ENCODE data around the gene ZNF467. TPM values are rescaled to one million over a fixed set of nuclear protein-coding genes. Genes with fewer than 3 reads are reported as not detected.

The ZNF467 gene
- total RNA-seq, 2 donors from 2014 or later, result 3.2 to 11.0 TPM

GRCh38 chr7:149793261-149793660 is 19.9 kb upstream of the ZNF467 start:
- TF ChIP-seq, protein P1, sequence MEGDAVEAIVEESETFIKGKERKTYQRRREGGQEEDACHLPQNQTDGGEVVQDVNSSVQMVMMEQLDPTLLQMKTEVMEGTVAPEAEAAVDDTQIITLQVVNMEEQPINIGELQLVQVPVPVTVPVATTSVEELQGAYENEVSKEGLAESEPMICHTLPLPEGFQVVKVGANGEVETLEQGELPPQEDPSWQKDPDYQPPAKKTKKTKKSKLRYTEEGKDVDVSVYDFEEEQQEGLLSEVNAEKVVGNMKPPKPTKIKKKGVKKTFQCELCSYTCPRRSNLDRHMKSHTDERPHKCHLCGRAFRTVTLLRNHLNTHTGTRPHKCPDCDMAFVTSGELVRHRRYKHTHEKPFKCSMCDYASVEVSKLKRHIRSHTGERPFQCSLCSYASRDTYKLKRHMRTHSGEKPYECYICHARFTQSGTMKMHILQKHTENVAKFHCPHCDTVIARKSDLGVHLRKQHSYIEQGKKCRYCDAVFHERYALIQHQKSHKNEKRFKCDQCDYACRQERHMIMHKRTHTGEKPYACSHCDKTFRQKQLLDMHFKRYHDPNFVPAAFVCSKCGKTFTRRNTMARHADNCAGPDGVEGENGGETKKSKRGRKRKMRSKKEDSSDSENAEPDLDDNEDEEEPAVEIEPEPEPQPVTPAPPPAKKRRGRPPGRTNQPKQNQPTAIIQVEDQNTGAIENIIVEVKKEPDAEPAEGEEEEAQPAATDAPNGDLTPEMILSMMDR (IDR thresholded peaks at IDR 0.05), result no peak
- H3K4me1 ChIP-seq, result peaks cover 0 to 7% of the 10 kb centered on the region in 2 donors
- H3K9me3 ChIP-seq, result no peaks in the 10 kb centered on the region
- DNase-seq (ENCODE audit: low spot score), result no peak
- H3K4me3 ChIP-seq, result no peak overlapping the region
- no peaks in the 10 kb centered on the region for H3K36me3 ChIP-seq
- H3K27me3 ChIP-seq, result peaks cover 0 to 12% of the 10 kb centered on the region in 2 donors
- no peak overlapping the region for H3K27ac ChIP-seq

GRCh38 chr7:149792220-149792595 is 18.8 kb upstream of the ZNF467 start:
- Histone ChIP-seq H3K27me3 (peaks cover 0 to 12% of the 10 kb centered on the region in 2 donors), H3K4me3 (no peak overlapping the region), H3K36me3 (no peaks in the 10 kb centered on the region), H3K4me1 (peaks cover 0 to 17% of the 10 kb centered on the region in 2 donors), H3K27ac (no peak overlapping the region), H3K9me3 (no peaks in the 10 kb centered on the region)
- DNase-seq (ENCODE audit: low spot score), result no peak
- TF ChIP-seq, protein P1 (IDR thresholded peaks at IDR 0.05), result no peak

DNA sequence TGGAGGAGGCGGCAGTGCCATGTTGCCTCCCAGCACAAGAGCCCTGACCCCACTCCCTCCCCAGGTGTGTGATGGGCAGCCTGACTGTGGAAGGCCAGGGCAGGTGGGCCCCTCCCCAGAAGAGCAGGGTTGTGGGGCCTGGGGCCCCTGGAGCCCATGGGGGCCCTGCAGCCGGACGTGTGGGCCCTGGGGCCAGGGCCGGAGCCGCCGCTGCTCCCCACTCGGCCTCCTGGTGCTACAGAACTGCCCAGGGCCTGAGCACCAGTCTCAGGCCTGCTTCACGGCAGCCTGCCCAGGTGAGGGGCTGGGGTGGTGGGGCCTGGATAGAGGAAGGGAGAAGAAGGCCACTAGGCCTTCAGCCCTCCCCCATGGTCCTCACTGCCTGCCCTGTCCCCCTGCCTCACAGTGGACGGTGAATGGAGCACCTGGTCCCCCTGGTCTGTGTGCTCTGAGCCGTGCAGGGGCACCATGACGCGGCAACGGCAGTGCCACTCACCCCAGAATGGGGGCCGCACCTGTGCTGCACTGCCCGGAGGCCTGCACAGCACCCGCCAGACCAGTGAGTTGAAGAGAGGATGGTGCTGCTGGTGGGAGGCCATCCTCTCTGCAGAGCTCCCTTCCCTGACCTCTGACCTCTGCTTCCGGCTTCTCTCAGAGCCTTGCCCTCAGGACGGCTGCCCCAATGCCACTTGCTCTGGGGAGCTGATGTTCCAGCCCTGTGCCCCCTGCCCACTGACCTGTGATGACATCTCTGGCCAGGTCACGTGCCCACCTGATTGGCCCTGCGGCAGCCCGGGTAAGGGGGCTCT is 18.2 kb upstream of the ZNF467 start:
- Histone ChIP-seq H3K9me3 (no peaks in the 10 kb centered on the region), H3K27me3 (peaks cover 0 to 12% of the 10 kb centered on the region in 2 donors), H3K36me3 (no peaks in the 10 kb centered on the region)

DNA sequence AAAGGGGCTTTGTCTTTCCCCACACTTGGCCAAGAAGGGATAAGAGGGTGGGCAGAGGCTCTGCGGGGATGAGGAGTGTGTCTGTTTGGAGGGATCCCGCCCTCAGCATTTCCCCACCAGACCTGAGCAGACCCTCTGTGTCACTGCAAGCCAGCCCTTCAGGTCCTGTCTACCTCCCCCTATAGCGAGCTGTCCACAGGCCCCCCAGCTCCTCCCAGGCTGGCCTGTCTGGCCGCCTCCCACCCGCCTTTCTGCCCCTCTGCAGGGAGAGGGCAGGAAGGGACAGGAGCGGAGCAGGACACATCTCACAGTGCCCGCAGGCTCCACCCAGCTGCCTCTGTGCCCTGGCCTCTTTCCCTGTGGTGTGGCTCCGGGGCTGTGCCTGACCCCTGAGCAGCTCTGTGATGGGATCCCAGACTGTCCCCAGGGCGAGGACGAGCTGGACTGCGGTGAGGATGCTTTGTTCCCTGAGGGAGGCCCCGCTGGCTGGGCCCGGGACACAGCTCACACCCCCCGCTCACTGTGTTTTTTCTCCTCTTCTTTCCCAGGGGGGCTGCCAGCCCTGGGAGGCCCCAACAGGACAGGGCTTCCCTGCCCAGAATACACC is 17.5 kb upstream of the ZNF467 start:
- Histone ChIP-seq H3K36me3 (no peaks in the 10 kb centered on the region), H3K27ac (no peak overlapping the region), H3K4me3 (no peak overlapping the region), H3K27me3 (peaks cover 0 to 12% of the 10 kb centered on the region in 2 donors), H3K4me1 (peaks cover 0 to 17% of the 10 kb centered on the region in 2 donors), H3K9me3 (no peaks in the 10 kb centered on the region)
- TF ChIP-seq, protein P1 (IDR thresholded peaks at IDR 0.05), result no peak
- no peak for DNase-seq (ENCODE audit: low spot score)

More for the DNA sequence above, 18.2 kb upstream of the ZNF467 start:
- Histone ChIP-seq H3K27ac (no peak overlapping the region), H3K4me3 (no peak overlapping the region), H3K4me1 (peaks cover 0 to 17% of the 10 kb centered on the region in 2 donors)
- DNase-seq (ENCODE audit: low spot score), result no peak
- TF ChIP-seq, protein P1 (IDR thresholded peaks at IDR 0.05), result no peak

- no peak overlapping the region for H3K4me3 ChIP-seq
- H3K36me3 ChIP-seq, result no peaks in the 10 kb centered on the region
- H3K9me3 ChIP-seq, result no peaks in the 10 kb centered on the region
- H3K27ac ChIP-seq, result no peak overlapping the region
- DNase-seq (ENCODE audit: low spot score), result no peak
- H3K27me3 ChIP-seq, result peaks cover 0 to 12% of the 10 kb centered on the region in 2 donors
- TF ChIP-seq, protein P1 (IDR thresholded peaks at IDR 0.05), result peak in 1 of 2 donors; percentile 68
- H3K4me1 ChIP-seq, result peaks cover 0 to 17% of the 10 kb centered on the region in 2 donors
These were observed 16.8 kb upstream of the ZNF467 start for GRCh38 chr7:149790146-149790548.

Data from right atrium auricular region (tissue), 2 donors.